Measurements from ENCODE around the gene PCDHGA7.
"Not testable (repeated sequence)": the region's sequence is repeated elsewhere in the genome, so short reads cannot be mapped to it uniquely, and the experiment has no call there.

The PCDHGA7 gene

DNA sequence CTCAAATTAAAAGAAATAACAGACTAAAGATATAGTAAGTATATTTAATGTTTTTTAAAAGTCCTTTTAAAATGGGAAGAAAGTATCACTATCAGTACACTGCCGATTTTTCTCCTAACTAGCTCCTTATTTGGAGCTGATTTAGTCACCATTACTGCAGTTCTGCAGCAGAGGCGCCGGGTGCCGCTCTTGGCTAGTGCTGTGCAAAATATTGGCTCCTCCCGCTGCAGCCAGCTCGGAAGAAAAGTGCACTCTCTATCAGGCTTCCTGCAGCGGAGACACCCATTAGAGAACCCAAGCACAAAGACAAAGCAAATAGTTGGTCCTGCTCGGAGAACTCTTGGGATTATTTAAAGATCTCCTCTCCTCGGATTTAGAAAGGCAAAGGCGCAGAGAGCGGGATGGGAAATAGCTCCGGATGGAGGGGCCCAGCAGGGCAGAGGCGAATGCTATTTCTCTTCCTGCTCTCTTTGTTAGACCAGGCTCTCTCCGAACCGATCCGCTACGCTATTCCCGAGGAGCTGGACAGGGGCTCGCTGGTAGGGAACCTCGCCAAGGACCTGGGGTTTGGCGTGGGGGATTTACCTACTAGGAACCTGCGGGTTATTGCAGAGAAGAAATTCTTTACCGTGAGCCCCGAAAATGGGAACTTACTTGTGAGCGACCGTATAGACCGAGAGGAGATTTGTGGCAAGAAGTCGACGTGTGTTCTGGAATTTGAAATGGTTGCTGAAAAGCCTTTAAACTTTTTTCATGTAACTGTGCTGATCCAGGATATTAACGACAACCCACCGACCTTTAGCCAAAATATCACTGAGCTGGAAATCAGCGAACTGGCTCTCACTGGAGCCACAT lies 12.3 kb upstream of the PCDHGA7 start, which contains the start of gene PCDHGB3:
TSS of gene PCDHGB3 (plus strand) at position 249 of the 855 bp plus-strand sequence. CDS start at position 402, 153 bp downstream.
- DNase-seq = no peak

DNA sequence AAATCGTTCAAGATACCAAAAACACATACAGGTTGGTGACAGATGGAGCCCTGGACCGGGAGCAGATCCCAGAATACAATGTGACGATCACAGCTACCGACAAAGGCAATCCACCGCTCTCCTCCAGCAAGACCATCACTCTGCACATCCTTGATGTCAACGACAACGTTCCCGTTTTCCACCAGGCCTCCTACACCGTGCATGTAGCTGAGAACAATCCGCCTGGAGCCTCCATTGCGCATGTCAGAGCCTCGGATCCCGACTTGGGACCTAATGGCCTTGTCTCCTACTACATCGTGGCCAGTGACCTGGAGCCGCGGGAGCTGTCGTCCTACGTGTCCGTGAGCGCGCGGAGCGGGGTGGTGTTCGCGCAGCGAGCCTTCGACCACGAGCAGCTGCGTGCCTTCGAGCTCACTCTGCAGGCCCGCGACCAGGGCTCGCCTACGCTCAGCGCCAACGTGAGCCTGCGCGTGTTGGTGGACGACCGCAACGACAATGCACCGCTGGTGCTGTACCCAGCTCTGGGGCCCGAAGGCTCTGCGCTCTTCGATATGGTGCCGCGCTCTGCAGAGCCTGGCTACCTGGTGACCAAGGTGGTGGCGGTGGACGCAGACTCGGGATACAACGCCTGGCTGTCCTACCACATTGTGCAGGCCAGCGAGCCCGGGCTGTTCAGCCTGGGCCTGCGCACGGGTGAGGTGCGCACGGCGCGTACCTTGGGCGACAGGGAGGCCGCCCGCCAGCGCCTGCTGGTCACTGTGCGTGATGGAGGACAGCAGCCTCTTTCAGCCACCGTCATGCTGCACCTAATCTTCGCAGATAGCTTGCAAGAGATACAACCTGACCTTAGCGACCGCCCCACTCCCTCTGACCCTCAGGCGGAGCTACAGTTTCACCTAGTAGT lies 10.7 kb upstream of the PCDHGA7 start:
- DNase-seq = no peak

DNA sequence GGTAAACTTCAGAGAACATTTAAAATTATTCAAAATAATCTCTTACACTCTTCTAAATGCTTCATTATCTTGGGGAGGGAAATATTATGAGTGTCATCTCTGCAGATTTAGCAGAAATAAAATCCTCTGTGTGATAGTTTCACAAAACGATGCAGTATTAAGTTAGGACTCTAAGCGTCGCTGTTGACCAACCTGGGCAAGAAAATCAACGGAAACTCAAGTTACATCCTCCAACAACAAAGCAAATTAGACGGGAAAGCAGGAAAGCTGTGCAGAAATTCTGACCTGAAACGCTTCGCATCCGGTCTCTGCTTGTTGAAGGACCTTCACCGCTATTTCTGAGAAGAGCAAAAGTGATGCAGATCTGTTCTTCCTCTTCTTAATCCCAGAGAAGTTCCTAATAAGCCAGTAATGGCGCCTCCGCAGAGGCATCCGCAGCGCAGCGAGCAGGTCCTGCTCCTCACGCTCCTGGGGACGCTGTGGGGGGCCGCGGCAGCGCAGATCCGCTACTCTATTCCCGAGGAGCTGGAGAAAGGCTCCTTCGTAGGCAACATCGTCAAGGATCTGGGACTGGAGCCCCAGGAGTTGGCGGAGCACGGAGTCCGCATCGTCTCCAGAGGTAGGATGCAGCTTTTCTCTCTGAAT lies 8.7 kb upstream of the PCDHGA7 start, which contains the start of gene PCDHGA6:
TSS of gene PCDHGA6 (plus strand) at position 219 of the 645 bp plus-strand sequence. CDS start at position 412, 193 bp downstream.
- no peak for DNase-seq

DNA sequence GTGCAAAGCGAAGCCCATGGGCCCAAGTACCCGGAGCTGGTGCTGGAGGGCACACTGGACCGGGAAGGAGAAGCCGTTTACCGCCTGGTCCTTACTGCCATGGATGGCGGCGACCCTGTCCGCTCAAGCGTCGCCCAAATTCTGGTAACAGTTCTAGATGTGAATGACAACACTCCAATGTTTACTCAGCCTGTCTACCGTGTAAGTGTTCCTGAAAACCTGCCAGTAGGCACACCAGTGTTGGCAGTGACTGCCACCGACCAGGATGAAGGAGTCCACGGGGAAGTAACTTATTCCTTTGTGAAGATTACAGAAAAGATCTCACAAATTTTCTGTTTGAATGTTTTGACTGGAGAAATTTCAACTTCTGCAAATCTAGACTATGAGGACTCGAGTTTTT lies 7.9 kb upstream of the PCDHGA7 start:
- no peak for DNase-seq

DNA sequence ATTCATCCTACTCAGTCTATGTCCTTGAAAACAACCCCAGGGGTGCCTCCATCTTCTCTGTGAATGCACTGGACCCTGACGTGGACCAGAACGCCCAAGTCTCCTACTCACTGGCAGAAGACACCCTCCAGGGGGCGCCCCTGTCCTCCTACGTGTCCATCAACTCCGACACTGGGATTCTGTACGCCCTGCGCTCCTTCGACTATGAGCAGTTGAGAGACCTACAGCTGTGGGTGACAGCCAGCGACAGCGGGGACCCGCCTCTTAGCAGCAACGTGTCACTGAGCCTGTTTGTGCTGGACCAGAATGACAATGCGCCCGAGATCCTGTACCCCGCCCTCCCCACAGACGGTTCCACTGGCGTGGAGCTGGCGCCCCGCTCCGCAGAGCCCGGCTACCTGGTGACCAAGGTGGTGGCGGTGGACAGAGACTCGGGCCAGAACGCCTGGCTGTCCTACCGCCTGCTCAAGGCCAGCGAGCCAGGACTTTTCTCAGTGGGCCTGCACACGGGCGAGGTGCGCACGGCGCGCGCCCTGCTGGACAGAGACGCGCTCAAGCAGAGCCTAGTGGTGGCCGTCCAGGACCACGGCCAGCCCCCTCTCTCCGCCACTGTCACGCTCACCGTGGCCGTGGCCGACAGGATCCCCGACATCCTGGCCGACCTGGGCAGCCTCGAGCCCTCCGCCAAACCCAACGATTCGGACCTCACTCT lies 6.9 kb upstream of the PCDHGA7 start:
- not testable (repeated sequence) for DNase-seq

DNA sequence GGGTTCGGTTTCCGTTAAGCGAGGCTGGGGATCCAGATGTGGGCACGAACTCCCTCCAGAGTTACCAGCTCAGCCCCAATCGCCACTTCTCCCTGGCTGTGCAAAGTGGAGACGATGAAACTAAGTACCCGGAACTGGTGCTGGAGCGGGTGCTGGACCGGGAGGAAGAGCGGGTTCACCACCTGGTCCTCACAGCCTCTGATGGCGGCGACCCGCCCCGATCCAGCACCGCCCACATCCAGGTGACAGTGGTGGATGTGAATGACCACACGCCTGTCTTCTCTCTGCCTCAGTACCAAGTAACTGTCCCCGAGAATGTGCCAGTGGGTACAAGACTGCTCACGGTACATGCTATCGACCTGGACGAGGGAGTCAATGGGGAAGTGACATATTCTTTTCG lies 803 bp downstream of the PCDHGA7 start:
- no peak for DNase-seq

DNA sequence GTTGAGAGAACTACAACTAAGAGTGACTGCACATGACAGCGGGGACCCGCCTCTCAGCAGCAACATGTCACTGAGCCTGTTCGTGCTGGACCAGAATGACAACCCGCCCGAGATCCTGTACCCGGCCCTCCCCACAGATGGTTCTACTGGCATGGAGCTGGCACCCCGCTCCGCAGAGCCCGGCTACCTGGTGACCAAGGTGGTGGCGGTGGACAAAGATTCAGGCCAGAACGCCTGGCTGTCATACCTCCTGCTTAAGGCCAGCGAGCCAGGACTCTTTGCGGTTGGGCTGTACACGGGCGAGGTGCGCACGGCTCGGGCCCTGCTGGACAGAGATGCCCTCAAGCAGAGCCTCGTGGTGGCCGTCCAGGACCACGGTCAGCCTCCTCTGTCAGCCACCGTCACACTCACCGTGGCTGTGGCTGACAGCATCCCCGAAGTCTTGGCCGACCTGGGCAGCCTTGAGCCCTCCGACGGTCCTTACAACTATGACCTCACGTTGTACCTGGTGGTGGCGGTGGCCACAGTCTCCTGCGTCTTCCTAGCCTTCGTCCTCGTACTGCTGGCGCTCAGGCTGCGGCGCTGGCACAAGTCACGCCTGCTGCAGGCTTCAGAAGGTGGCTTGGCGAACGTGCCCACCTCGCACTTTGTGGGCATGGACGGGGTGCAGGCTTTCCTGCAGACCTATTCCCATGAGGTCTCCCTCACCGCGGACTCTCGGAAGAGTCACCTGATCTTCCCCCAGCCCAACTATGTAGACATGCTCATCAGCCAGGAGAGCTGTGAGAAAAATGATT lies 2.1 kb downstream of the PCDHGA7 start:
- no peak for DNase-seq

DNA sequence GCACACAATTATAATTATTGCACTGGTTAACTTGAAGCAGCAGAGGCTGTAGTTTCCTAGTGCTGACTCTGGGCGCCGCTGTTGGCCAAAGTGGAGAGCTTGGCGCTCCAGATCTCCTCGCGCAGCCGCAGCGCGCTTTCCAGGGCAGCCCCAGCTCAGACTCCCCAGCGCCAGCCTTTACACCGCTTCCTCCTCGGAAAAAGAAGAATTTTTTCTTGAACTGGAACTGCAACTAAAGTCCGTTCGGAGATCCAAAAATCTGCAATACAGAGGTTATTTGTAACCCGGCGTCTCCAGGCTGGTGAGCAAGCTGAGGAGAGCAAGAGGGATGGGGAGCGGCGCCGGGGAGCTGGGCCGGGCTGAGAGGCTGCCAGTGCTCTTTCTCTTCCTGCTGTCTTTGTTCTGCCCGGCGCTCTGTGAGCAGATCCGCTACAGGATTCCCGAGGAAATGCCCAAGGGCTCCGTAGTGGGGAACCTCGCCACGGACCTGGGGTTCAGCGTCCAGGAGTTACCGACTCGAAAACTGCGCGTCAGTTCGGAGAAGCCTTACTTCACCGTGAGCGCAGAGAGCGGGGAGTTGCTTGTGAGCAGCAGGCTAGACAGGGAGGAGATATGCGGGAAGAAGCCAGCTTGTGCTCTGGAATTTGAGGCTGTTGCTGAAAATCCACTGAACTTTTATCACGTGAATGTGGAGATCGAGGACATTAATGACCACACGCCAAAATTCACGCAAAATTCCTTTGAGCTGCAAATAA lies 5.2 kb downstream of the PCDHGA7 start, which contains the start of gene PCDHGB4:
TSS of gene PCDHGB4 (plus strand) at position 142 of the 755 bp plus-strand sequence. CDS start at position 329, 187 bp downstream.
- not testable (repeated sequence) for DNase-seq

DNA sequence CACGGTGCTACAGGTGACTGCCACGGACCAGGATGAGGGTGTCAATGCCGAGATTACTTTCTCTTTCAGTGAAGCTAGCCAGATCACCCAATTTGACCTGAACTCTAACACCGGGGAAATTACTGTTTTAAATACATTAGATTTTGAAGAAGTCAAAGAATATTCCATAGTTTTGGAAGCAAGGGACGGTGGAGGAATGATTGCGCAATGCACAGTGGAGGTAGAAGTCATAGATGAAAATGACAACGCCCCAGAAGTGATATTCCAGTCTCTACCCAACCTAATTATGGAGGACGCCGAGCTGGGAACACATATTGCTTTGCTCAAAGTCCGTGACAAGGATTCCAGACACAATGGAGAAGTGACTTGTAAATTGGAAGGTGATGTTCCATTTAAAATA lies 6.1 kb downstream of the PCDHGA7 start:
- no peak for DNase-seq

DNA sequence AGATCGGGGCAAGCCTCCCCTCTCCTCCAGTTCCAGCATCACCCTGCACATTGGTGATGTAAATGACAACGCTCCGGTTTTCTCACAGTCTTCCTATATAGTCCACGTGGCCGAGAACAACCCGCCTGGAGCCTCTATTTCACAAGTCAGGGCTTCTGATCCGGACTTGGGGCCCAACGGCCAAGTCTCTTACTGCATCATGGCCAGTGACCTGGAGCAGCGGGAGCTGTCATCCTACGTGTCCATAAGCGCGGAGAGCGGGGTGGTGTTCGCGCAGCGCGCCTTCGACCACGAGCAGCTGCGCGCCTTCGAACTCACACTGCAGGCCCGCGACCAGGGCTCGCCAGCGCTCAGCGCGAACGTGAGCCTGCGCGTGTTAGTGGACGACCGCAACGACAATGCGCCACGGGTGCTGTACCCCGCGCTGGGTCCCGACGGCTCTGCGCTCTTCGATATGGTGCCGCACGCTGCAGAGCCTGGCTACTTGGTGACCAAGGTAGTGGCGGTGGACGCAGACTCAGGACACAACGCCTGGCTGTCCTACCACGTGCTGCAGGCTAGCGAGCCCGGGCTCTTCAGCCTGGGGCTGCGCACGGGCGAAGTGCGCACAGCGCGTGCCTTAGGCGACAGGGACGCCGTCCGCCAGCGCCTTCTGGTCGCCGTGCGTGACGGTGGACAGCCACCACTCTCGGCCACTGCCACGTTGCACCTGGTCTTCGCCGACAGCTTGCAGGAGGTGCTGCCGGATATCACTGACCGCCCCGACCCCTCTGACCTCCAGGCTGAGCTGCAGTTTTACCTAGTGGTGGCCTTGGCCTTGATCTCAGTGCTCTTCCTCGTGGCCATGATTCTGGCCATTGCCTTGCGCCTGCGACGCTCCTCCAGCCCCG lies 6.9 kb downstream of the PCDHGA7 start:
- DNase-seq = no peak

DNA sequence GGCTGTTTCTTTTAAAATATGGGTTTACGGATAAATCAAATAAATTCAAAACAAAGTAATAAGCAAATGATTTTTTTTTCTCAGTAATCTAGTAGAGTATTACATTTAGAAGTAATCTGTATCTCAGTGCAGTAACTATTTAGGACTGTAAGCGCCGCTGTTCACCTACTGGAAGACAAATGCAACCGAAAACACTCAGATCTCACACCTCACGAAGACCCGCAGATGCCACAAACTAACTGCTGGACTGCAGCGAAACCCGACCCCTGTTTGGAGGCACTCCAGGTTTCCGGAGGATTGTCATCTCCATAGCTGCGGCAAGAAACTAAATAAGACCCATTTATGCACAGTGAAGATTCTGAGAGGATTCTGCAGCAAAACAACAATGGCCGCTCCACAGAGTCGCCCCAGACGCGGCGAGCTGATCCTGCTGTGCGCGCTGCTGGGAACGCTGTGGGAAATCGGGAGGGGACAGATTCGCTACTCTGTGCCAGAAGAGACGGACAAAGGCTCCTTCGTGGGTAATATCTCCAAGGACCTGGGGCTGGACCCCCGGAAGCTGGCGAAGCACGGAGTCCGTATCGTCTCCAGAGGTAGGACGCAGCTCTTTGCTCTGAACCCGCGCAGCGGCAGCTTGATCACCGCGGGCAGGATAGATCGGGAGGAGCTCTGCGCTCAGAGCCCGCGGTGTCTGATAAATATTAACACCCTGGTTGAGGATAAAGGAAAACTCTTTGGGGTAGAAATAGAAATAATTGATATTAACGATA lies 10.1 kb downstream of the PCDHGA7 start, which contains the start of gene PCDHGA8:
TSS of gene PCDHGA8 (plus strand) at position 205 of the 770 bp plus-strand sequence. CDS start at position 386, 181 bp downstream.
- no peak for DNase-seq

DNA sequence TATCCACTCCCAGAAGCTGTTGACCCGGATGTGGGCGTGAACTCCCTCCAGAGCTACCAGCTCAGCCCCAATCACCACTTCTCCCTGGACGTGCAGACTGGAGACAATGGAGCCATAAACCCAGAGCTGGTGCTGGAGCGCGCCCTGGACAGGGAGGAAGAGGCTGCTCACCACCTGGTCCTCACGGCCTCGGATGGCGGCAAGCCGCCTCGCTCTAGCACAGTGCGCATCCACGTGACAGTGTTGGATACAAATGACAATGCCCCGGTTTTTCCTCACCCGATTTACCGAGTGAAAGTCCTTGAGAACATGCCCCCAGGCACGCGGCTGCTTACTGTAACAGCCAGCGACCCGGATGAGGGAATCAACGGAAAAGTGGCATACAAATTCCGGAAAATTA lies 10.7 kb downstream of the PCDHGA7 start:
- no peak for DNase-seq

DNA sequence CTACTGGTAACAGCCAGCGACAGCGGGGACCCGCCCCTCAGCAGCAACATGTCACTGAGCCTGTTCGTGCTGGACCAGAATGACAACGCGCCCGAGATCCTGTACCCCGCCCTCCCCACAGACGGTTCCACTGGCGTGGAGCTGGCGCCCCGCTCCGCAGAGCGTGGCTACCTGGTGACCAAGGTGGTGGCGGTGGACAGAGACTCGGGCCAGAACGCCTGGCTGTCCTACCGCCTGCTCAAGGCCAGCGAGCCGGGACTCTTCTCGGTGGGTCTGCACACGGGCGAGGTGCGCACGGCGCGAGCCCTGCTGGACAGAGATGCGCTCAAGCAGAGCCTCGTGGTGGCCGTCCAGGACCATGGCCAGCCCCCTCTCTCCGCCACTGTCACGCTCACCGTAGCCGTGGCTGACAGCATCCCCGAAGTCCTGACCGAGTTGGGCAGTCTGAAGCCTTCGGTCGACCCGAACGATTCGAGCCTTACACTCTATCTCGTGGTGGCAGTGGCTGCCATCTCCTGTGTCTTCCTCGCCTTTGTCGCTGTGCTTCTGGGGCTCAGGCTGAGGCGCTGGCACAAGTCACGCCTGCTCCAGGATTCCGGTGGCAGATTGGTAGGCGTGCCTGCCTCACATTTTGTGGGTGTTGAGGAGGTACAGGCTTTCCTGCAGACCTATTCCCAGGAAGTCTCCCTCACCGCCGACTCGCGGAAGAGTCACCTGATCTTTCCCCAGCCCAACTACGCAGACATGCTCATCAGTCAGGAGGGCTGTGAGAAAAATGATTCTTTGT lies 12.1 kb downstream of the PCDHGA7 start:
- DNase-seq = not testable (repeated sequence)

DNA sequence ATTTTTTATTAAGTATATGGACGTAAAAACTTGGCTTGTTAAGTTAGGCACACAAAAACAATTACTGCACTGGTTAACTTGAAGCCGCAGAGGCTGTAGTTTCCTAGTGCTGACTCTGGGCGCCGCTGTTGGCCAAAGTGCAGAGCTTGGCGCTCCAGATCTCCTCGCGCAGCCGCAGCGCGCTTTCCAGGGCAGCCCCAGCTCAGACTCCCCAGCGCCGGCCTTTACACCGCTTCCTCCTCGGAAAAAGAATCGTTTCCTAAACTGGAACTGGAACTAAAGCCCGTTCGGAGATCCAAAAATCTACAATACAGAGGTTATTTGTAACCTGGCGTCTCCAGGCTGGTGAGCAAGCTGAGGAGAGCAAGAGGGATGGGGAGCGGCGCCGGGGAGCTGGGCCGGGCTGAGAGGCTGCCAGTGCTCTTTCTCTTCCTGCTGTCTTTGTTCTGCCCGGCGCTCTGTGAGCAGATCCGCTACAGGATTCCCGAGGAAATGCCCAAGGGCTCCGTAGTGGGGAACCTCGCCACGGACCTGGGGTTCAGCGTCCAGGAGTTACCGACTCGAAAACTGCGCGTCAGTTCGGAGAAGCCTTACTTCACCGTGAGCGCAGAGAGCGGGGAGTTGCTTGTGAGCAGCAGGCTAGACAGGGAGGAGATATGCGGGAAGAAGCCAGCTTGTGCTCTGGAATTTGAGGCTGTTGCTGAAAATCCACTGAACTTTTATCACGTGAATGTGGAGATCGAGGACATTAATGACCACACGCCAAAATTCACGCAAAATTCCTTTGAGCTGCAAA lies 15.4 kb downstream of the PCDHGA7 start, which contains the start of gene PCDHGB5:
TSS of gene PCDHGB5 (plus strand) at position 192 of the 796 bp plus-strand sequence. CDS start at position 373, 181 bp downstream.
- DNase-seq = not testable (repeated sequence)

DNA sequence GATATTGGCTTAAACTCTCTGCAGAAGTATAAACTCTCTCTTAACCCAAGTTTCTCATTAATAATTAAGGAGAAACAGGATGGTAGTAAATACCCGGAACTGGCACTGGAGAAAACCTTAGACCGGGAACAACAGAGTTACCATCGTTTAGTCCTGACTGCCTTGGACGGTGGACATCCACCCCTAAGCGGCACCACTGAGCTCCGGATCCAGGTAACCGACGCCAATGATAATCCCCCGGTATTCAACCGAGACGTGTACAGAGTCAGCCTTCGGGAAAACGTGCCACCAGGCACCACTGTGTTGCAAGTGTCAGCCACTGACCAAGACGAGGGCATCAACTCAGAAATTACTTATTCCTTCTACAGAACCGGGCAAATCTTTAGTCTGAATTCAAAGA lies 16.1 kb downstream of the PCDHGA7 start:
- no peak for DNase-seq

DNA sequence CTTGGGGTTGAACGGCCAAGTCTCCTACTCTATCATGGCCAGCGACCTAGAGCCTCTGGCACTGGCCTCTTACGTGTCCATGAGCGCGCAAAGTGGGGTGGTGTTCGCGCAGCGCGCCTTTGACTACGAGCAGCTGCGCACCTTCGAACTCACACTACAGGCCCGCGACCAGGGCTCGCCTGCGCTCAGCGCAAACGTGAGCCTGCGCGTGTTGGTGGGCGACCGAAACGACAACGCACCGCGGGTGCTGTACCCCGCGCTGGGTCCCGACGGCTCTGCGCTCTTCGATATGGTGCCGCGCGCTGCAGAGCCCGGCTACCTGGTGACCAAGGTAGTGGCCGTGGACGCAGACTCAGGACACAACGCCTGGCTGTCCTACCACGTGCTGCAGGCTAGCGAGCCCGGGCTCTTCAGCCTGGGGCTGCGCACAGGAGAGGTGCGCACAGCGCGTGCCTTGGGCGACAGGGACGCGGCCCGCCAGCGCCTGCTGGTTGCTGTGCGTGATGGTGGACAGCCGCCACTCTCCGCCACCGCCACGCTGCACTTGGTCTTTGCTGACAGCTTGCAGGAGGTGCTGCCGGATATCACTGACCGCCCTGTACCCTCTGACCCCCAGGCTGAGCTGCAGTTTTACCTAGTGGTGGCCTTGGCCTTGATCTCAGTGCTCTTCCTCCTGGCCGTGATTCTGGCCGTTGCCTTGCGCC lies 17.2 kb downstream of the PCDHGA7 start:
- no peak for DNase-seq

Data from NCI-H510A treated with DMSO at 0.1 percent for 48 hours (cell line).